Panc1 (cell line): ENCODE results near the gene TIAL1. TPM values are rescaled to one million over a fixed set of nuclear protein-coding genes. Genes with fewer than 3 reads are reported as not detected.
"Not testable (repeated sequence)": the region's sequence is repeated elsewhere in the genome, so short reads cannot be mapped to it uniquely, and the experiment has no call there.

Source experiments
- ATAC-seq: fragments of 200-7000 bp; cut with Tn5 transposase; 2 replicates; pipeline ENCODE4 v1.9.1; 2020; ENCODE audit warnings: mild to moderate bottlenecking, moderate library complexity
- BruUV-seq: library from RNA; stranded (reverse); fragments of 400-500 nt; replicated peaks from 2 replicates; lab custom pipeline; 2021; lab: Mats Ljungman, UMichigan
- CTCF ChIA-PET: fragments of 300-600 bp; sonication (Branson Sonifier 250); formaldehyde crosslinking; loops from one replicate; lab custom pipeline; 2022; ENCODE audit warnings: antibody characterized with exemption; lab: Charles Lee
- POLR2A ChIA-PET: fragments of 300-600 bp; sonication (Branson Sonifier 250); formaldehyde crosslinking; loops from one replicate; lab custom pipeline; 2022; ENCODE audit warnings: antibody characterized with exemption; lab: Charles Lee
- DNase-seq: peaks from one replicate; pipeline ENCODE4 v3.0.0-alpha.2; 2010; ENCODE audit warnings: low read depth, low spot score
- H3K27ac ChIP-seq: 2 replicates; pipeline ENCODE4 v1.5.1; 2011; ENCODE audit warnings: mild to moderate bottlenecking, low read length, inconsistent platforms
- H3K27me3 ChIP-seq: fragments of 200-500 bp; sonication (Bioruptor generic); 2 replicates; pipeline ENCODE4 v1.6.0; 2014; ENCODE audit warnings: low read length, inconsistent platforms; ENCODE audit not compliant: control insufficient read depth, insufficient read depth
- H3K36me3 ChIP-seq: fragments of 200-500 bp; sonication (Bioruptor generic); 2 replicates; pipeline ENCODE4 v1.5.1; 2014; ENCODE audit warnings: inconsistent platforms, mild to moderate bottlenecking, low read length, moderate library complexity; ENCODE audit not compliant: control insufficient read depth, insufficient read depth
- H3K4me1 ChIP-seq: 2 replicates; pipeline ENCODE4 v1.5.1; 2011; ENCODE audit warnings: inconsistent platforms, mild to moderate bottlenecking, low read length, moderate library complexity; ENCODE audit not compliant: control insufficient read depth, insufficient read depth
- H3K4me3 ChIP-seq, 2 experiments: 2 replicates each; pipeline ENCODE4 v1.5.1; 2011 to 2012; ENCODE audit warnings: low read depth in 2 of 2, low read length in 2 of 2, mild to moderate bottlenecking in 2 of 2, inconsistent platforms in 1 of 2, moderate library complexity in 1 of 2
- H3K9me3 ChIP-seq: fragments of 200-500 bp; sonication (Bioruptor generic); 2 replicates; pipeline ENCODE4 v1.5.1; 2014; ENCODE audit warnings: low read depth, mild to moderate bottlenecking, inconsistent platforms, low read length, moderate library complexity; ENCODE audit not compliant: control insufficient read depth, insufficient read depth
- POLR2AphosphoS5 ChIP-seq: IDR thresholded peaks from 2 replicates; pipeline ENCODE4 v1.6.1; 2012; ENCODE audit warnings: mild to moderate bottlenecking, low read depth, low read length, moderate library complexity
- SIN3A ChIP-seq: IDR thresholded peaks from 2 replicates; pipeline ENCODE4 v1.6.1; 2012; ENCODE audit warnings: low read depth, mild to moderate bottlenecking, low read length, moderate library complexity, borderline replicate concordance; ENCODE audit not compliant: insufficient read depth
- TCF7L2 ChIP-seq: IDR thresholded peaks from 2 replicates; pipeline ENCODE4 v1.6.1; 2011; ENCODE audit warnings: mild to moderate bottlenecking, low read depth, low read length, inconsistent platforms
- in situ Hi-C: cut with HindIII; loops from 2 replicates; pipeline ENCODE4 v1.10.0; 2016; ENCODE audit warnings: low sequenced_read_pairs, low pct_unique_long_range_greater_than_20kb
- intact Hi-C: fragments of 100-400 bp; cut with micrococcal nuclease; formaldehyde crosslinking; loops from one replicate; pipeline ENCODE4 v1.10.0; 2022; ENCODE audit not compliant: unreplicated experiment
- total RNA-seq: library from RNA; stranded (reverse); gene quantifications from one replicate; pipeline ENCODE4 v1.2.1, GENCODE V29; 2021; ENCODE audit not compliant: unreplicated experiment
- TF ChIP-seq, protein P1 (sequence below): fragments of 450-650 bp; IDR thresholded peaks from 2 replicates; pipeline ENCODE4 v1.5.1; 2017; ENCODE audit warnings: mild to moderate bottlenecking
- TF ChIP-seq, protein P2 (sequence below), 2 experiments: IDR thresholded peaks; 2 replicates each; pipeline ENCODE4 v1.6.1; 2011 to 2012; ENCODE audit warnings: low read depth in 2 of 2, control low read depth in 1 of 2, low read length in 1 of 2, mild to moderate bottlenecking in 1 of 2, moderate library complexity in 1 of 2; ENCODE audit not compliant: insufficient read depth in 1 of 2

Gene TIAL1
- total RNA-seq, 1 experiment from 2014 or later, result 236 TPM

DNA sequence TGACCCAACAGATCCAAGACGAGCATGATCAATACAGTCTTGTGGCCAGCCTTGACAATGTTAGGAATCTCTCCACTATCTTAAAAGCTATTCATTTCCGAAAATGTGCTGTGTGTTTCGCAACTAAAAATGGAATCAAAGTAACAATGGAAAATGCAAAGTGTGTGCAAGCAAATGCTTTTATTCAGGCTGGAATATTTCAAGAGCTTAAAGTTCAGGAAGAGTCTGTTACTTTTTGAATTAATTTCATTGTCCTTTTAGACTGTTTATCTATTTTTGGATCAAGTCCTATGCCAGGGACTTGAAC, 24.3 kb upstream of the TIAL1 start:
- Histone ChIP-seq H3K27ac (no peak overlapping the region), H3K27me3 (no peaks in the 10 kb centered on the region), H3K4me1 (peaks cover 4% of the 10 kb centered on the region; the same call in 1 of the 2 replicates), H3K4me3 (no peak overlapping the region), H3K9me3 (no peaks in the 10 kb centered on the region), H3K36me3 (no peaks in the 10 kb centered on the region)
- in situ Hi-C loops, result no loop called here
- CTCF ChIA-PET, result interaction anchor here (0.6 kb wide), 1 partner anchor 25 kb away, joined by 3 read pairs; no protein-coding TSS in a partner anchor
- TF ChIP-seq SIN3A, result no peak
- intact Hi-C loops, result no loop called here
- no peak for DNase-seq
- POLR2A ChIA-PET, result no interaction called here
- ATAC-seq, result no peak
- no TSS peak for BruUV-seq

DNA sequence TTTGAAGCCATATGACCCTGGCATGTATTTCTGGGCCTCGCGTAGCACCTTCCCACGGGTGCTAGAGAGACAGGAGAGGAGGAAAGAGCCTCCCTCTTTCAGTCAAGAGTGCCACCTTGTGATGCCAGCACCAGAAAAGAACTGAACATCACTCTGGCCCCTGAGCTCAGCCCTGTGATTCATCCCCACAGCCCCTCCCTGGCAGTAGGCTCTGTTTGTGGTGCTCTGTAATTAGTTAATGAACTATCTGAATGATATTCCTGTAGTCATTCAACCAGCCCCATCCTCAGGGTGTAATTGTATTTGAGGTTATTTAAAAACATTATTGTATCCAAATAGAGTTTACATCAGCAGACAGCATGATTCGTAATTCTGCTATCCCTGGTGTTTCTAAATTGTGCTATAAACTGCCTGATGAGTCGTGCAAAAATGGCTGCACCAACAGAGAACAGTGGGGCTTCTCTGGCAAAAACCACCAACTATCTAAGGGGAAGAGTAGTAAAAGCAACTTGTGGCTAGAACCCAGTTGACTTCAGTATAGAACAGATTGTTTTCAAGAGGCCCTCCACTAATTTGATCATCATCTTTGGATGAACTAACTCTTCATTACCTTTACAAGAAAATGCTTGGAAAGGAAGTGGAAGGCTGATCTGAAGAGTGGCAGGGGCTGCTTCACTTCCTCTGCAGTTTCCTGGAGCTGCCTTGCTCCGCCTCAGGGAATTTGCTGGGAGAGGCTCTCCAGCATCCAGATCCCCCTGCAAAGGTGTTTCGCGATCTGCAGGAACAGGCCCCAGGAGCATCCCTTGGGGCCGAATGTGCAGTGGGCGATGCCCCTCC, 23.7 kb upstream of the TIAL1 start:
- TF ChIP-seq, protein P1, sequence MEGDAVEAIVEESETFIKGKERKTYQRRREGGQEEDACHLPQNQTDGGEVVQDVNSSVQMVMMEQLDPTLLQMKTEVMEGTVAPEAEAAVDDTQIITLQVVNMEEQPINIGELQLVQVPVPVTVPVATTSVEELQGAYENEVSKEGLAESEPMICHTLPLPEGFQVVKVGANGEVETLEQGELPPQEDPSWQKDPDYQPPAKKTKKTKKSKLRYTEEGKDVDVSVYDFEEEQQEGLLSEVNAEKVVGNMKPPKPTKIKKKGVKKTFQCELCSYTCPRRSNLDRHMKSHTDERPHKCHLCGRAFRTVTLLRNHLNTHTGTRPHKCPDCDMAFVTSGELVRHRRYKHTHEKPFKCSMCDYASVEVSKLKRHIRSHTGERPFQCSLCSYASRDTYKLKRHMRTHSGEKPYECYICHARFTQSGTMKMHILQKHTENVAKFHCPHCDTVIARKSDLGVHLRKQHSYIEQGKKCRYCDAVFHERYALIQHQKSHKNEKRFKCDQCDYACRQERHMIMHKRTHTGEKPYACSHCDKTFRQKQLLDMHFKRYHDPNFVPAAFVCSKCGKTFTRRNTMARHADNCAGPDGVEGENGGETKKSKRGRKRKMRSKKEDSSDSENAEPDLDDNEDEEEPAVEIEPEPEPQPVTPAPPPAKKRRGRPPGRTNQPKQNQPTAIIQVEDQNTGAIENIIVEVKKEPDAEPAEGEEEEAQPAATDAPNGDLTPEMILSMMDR, result no peak
- TF ChIP-seq TCF7L2, result no peak
- TF ChIP-seq, protein P2, sequence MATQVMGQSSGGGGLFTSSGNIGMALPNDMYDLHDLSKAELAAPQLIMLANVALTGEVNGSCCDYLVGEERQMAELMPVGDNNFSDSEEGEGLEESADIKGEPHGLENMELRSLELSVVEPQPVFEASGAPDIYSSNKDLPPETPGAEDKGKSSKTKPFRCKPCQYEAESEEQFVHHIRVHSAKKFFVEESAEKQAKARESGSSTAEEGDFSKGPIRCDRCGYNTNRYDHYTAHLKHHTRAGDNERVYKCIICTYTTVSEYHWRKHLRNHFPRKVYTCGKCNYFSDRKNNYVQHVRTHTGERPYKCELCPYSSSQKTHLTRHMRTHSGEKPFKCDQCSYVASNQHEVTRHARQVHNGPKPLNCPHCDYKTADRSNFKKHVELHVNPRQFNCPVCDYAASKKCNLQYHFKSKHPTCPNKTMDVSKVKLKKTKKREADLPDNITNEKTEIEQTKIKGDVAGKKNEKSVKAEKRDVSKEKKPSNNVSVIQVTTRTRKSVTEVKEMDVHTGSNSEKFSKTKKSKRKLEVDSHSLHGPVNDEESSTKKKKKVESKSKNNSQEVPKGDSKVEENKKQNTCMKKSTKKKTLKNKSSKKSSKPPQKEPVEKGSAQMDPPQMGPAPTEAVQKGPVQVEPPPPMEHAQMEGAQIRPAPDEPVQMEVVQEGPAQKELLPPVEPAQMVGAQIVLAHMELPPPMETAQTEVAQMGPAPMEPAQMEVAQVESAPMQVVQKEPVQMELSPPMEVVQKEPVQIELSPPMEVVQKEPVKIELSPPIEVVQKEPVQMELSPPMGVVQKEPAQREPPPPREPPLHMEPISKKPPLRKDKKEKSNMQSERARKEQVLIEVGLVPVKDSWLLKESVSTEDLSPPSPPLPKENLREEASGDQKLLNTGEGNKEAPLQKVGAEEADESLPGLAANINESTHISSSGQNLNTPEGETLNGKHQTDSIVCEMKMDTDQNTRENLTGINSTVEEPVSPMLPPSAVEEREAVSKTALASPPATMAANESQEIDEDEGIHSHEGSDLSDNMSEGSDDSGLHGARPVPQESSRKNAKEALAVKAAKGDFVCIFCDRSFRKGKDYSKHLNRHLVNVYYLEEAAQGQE (IDR thresholded peaks at IDR 0.05; ENCODE audit: insufficient read depth in 1 of 2, low read depth in 2 of 2, low read length in 1 of 2), result no peak
- no peak for TF ChIP-seq POLR2AphosphoS5
- no peak for TF ChIP-seq SIN3A
- H3K9me3 ChIP-seq, result no peaks in the 10 kb centered on the region
- H3K27ac ChIP-seq, result no peak overlapping the region
- intact Hi-C loops, result no loop called here
- ChIA-PET CTCF (interaction anchor here (0.6 kb wide), 1 partner anchor 25 kb away, joined by 3 read pairs; no protein-coding TSS in a partner anchor), POLR2A (interaction anchor here (0.6 kb wide), 1 partner anchor 231 kb away, joined by 16 read pairs; no protein-coding TSS in a partner anchor)
- no peaks in the 10 kb centered on the region for H3K36me3 ChIP-seq
- no TSS peak for BruUV-seq
- peak; percentile 53 for ATAC-seq
- no peak for DNase-seq
- in situ Hi-C loops, result no loop called here
- peaks cover 4% of the 10 kb centered on the region; the same call in 1 of the 2 replicates for H3K4me1 ChIP-seq
- H3K27me3 ChIP-seq, result no peaks in the 10 kb centered on the region
- H3K4me3 ChIP-seq, result no peak overlapping the region

DNA sequence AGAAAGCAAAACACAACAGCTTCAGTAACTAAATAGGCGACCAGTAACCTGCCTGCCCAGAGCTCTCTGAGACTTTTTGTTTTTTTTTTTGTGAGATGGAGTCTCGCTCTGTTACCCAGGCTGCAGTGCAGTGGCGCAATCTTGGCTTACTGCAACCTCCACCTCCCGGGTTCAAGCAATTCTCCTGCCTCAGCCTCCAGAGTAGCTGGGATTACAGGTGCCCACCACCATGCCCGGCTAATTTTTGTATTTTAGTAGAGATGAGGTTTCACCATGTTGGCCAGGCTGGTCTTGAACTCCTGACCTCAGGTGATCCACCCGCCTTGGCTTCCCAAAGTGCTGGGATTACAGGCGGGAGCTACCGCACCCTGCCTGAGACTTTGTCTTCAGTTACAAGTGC, 23.0 kb upstream of the TIAL1 start:
- H3K9me3 ChIP-seq, H3K27me3 ChIP-seq, DNase-seq, CTCF ChIA-PET, in situ Hi-C loops, H3K4me3 ChIP-seq, H3K4me1 ChIP-seq, H3K27ac ChIP-seq, BruUV-seq, ATAC-seq, intact Hi-C loops, H3K36me3 ChIP-seq: not testable (repeated sequence)
- POLR2A ChIA-PET, result interaction anchor here (0.6 to 0.7 kb wide), 2 partner anchors 125 to 232 kb away, joined by 6 to 16 read pairs; no protein-coding TSS in a partner anchor
